Activated CD8-positive, alpha-beta T cell treated with anti-CD3 and anti-CD28 coated beads for 36 hours (primary cell): ENCODE data around the gene PTPRH. TPM values are rescaled to one million over a fixed set of nuclear protein-coding genes. Genes with fewer than 3 reads are reported as not detected.

Experiments
- ATAC-seq: fragments of 200-7000 bp; cut with Tn5 transposase; one replicate; pipeline ENCODE4 v1.10.0; 2021; ENCODE audit warnings: mild to moderate bottlenecking, moderate library complexity
- CTCF ChIA-PET: fragments of 350-600 bp; sonication (Branson Sonifier 250); formaldehyde crosslinking; loops from one replicate; lab custom pipeline; 2021; ENCODE audit warnings: antibody characterized with exemption; lab: Charles Lee
- POLR2A ChIA-PET: fragments of 350-600 bp; sonication (Branson Sonifier 250); formaldehyde crosslinking; loops from one replicate; lab custom pipeline; 2021; ENCODE audit warnings: antibody characterized with exemption; lab: Charles Lee
- DNase-seq: peaks from one replicate; pipeline ENCODE4 v3.0.0-alpha.2; 2020
- H3K27ac Mint-ChIP-seq: one replicate; pipeline ENCODE4 v1.8.0; 2021; ENCODE audit warnings: mild to moderate bottlenecking, mixed read lengths
- H3K27me3 Mint-ChIP-seq: one replicate; pipeline ENCODE4 v1.8.0; 2021; ENCODE audit warnings: mixed read lengths
- H3K36me3 Mint-ChIP-seq: one replicate; pipeline ENCODE4 v1.8.0; 2021; ENCODE audit warnings: low read depth, mixed read lengths
- H3K4me1 Mint-ChIP-seq: one replicate; pipeline ENCODE4 v1.8.0; 2021; ENCODE audit warnings: low read depth, mixed read lengths
- H3K4me3 Mint-ChIP-seq: one replicate; pipeline ENCODE4 v1.8.0; 2021; ENCODE audit warnings: mild to moderate bottlenecking, moderate library complexity, mixed read lengths
- H3K9me3 Mint-ChIP-seq: one replicate; pipeline ENCODE4 v1.8.0; 2021; ENCODE audit warnings: mixed read lengths
- CTCF ChIP-seq: fragments of 200-600 bp; IDR thresholded peaks from one replicate; pipeline ENCODE4 v1.8.0; 2022; ENCODE audit warnings: antibody characterized with exemption, mild to moderate bottlenecking
- intact Hi-C: fragments of 100-400 bp; cut with micrococcal nuclease; formaldehyde crosslinking; loops from one replicate; pipeline ENCODE4 v1.10.0; 2022
- total RNA-seq, 2 experiments: library from RNA; stranded (reverse); gene quantifications; one replicate each; pipeline ENCODE4 v1.2.3, GENCODE V29; 2021

The PTPRH gene
- total RNA-seq, 2 experiments from 2014 or later, result not detected

DNA sequence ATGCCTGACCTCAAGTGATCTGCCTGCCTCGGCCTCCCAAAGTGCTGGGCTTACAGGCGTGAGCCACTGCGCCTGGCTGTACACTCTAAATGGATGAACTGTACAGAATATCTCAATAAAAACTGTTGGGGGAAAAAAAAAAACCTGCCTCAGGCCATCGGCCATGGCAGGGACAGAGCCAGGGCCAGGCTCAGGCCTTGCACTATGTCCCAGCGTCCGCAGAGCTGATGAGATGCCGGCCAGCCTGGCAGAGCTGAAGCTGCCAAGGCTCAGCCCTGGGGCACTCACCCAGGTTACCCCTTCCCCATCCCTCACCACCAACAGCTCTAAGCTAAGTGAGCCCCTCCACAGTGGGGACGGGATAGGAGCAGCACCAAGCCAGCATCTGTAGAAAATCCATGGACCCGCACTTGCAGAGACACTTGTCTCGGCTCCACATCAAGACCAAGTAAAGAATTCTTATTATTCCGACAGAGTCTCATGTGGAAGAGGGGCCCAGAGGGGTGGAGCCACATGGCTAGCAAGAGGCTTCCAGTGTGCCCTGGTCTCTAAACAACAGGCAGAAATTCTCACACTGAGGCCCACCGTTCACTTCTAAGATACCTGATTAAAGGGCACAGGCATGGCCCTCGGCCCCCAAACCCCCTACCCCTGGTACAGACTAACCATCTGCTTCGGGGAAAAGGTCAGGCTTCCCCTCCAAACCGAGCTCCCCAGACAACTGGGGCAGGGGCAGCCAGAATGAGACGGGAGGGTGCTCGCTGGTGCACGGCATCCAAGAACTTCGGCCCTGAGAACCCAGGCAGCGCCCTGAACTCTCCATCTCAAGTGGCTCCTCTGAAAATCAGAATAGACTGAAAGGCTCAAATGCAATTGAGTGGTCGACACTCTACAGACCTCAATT, 43.7 kb upstream of the PTPRH start:
- Mint-ChIP-seq H3K4me1 (peaks cover 42% of the 10 kb centered on the region), H3K4me3 (peak overlapping the region; percentile 96), H3K27me3 (no peaks in the 10 kb centered on the region), H3K36me3 (peaks cover 66% of the 10 kb centered on the region), H3K27ac (peak overlapping the region; percentile 99), H3K9me3 (no peaks in the 10 kb centered on the region)
- DNase-seq (peak; percentile 41), ATAC-seq (no peak)
- intact Hi-C loops, result loop anchor here (10.0 kb wide), 1 partner anchor 402 kb away; the partner anchor contains the start of gene U2AF2
- ChIA-PET POLR2A (interaction anchor here (0.7 to 5.5 kb wide), 10 partner anchors 10 to 165 kb away, joined by 3 to 40 read pairs (median 4); partner anchors contain the start of genes BRSK1, TMEM238 and UBE2S), CTCF (interaction anchor here (1.0 to 3.5 kb wide), 4 partner anchors 39 to 131 kb away, joined by 5 to 11 read pairs (median 8); partner anchors contain the start of gene TMEM238)
- no peak for TF ChIP-seq CTCF

GRCh38 chr19:55251341-55252081, 42.2 kb upstream of the PTPRH start:
- H3K4me3 Mint-ChIP-seq, result peak overlapping the region; percentile 70
- H3K27me3 Mint-ChIP-seq, result no peaks in the 10 kb centered on the region
- peaks cover 52% of the 10 kb centered on the region for H3K36me3 Mint-ChIP-seq
- peak overlapping the region; percentile 99 for H3K27ac Mint-ChIP-seq
- H3K9me3 Mint-ChIP-seq, result no peaks in the 10 kb centered on the region
- ChIA-PET CTCF (interaction anchor here (0.6 to 3.5 kb wide), 2 partner anchors 40 to 132 kb away, joined by 3 to 10 read pairs; partner anchors contain the start of gene TMEM238), POLR2A (interaction anchor here (0.7 to 2.9 kb wide), 7 partner anchors 8 to 133 kb away, joined by 3 to 15 read pairs (median 3); partner anchors contain the start of genes HSPBP1, PPP6R1 and TMEM238)
- TF ChIP-seq CTCF, result no peak
- intact Hi-C loops, result loop anchor here (10.0 kb wide), 1 partner anchor 403 kb away; the partner anchor contains the start of gene U2AF2
- H3K4me1 Mint-ChIP-seq, result peaks cover 45% of the 10 kb centered on the region
- peak; percentile 74 for DNase-seq
- peak; percentile 31 for ATAC-seq

DNA sequence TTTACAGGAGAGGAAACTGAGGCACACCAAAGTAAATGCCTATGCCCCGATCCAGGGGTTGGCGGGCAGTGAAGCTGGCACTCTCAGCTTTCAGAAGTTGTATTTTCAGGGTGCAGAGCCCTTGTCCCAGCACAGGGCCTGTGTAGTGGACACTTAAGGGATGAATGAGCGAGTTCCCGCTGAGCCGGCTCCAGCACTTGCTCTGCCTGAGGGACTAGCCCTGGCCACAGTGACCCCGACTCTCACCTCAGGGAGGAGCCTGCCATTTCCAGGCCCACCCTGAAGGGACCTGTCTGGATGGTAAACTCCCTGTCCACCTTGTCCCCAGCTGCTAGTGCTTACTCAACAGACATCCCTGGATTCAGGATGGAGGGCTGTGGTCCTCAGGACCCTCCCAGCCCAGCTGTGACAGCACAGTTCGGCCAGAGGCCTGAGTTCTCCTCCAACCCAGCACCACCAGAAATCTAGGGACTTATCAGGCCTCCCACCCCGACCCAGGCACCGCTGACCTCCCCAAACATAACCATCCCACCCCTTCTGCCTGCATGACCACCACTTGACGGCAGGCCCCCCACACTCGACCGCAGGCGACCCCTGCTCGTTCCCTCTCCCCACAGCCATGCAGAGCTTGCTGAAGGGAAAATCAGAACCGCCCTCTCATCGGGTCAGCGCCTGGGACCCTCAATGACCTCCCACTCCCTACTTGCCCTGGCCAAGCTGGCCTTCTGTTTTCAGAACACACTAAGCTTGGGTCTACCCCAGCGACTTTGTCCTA, 41.1 kb upstream of the PTPRH start:
- Mint-ChIP-seq H3K9me3 (no peaks in the 10 kb centered on the region), H3K27me3 (no peaks in the 10 kb centered on the region), H3K4me3 (peak overlapping the region; percentile 70), H3K27ac (peak overlapping the region; percentile 99), H3K36me3 (peaks cover 47% of the 10 kb centered on the region), H3K4me1 (peaks cover 42% of the 10 kb centered on the region)
- TF ChIP-seq CTCF, result no peak
- ATAC-seq (no peak), DNase-seq (no peak)
- CTCF ChIA-PET, result interaction anchor here (0.6 to 1.0 kb wide), 2 partner anchors 41 to 390 kb away, joined by 3 to 4 read pairs; no protein-coding TSS in a partner anchor
- POLR2A ChIA-PET, result interaction anchor here (1.1 to 2.9 kb wide), 7 partner anchors 9 to 134 kb away, joined by 3 to 15 read pairs (median 3); partner anchors contain the start of genes PPP6R1 and TMEM238
- intact Hi-C loops, result loop anchor here (10.0 kb wide), 1 partner anchor 404 kb away; the partner anchor contains the start of gene U2AF2

GRCh38 chr19:55249841-55250240, 40.5 kb upstream of the PTPRH start:
- H3K4me3 Mint-ChIP-seq, result no peak overlapping the region
- H3K36me3 Mint-ChIP-seq, result peaks cover 41% of the 10 kb centered on the region
- no peak for TF ChIP-seq CTCF
- peaks cover 42% of the 10 kb centered on the region for H3K4me1 Mint-ChIP-seq
- H3K9me3 Mint-ChIP-seq, result no peaks in the 10 kb centered on the region
- H3K27ac Mint-ChIP-seq, result no peak overlapping the region
- POLR2A ChIA-PET, result interaction anchor here (1.1 to 2.9 kb wide), 5 partner anchors 9 to 134 kb away, joined by 3 to 15 read pairs (median 3); partner anchors contain the start of genes PPP6R1 and TMEM238
- DNase-seq (no peak), ATAC-seq (no peak)
- intact Hi-C loops, result loop anchor here (10.0 kb wide), 1 partner anchor 405 kb away; the partner anchor contains the start of gene U2AF2
- no peaks in the 10 kb centered on the region for H3K27me3 Mint-ChIP-seq
- CTCF ChIA-PET, result interaction anchor here (1.0 kb wide), 1 partner anchor 390 kb away, joined by 4 read pairs; no protein-coding TSS in a partner anchor
